Activated T-cell treated with anti-CD3 and anti-CD28 coated beads, Interleukin-2, amount 50 U/mL, for 4 hours (primary cell): ENCODE measurements around the gene CMKLR1. TPM values are rescaled to one million over a fixed set of nuclear protein-coding genes. Genes with fewer than 3 reads are reported as not detected.
A peak's percentile ranks its signal among the peaks of the same experiment; 100 is the strongest.

ENCODE experiments used
- ATAC-seq, 2 donors: fragments of 200-7000 bp; cut with Tn5 transposase; one replicate each; pipeline ENCODE4 v1.10.0; 2021
- DNase-seq: peaks from one replicate; pipeline ENCODE4 v3.0.0-alpha.2; 2020
- H3K27me3 Mint-ChIP-seq: one replicate; pipeline ENCODE4 v1.8.0; 2021; ENCODE audit warnings: low read depth, mixed read lengths
- H3K36me3 Mint-ChIP-seq: one replicate; pipeline ENCODE4 v1.8.0; 2022; ENCODE audit warnings: mixed read lengths; ENCODE audit not compliant: insufficient read depth
- H3K4me1 Mint-ChIP-seq: one replicate; pipeline ENCODE4 v1.8.0; 2021; ENCODE audit warnings: low read depth, mixed read lengths
- H3K4me3 Mint-ChIP-seq: one replicate; pipeline ENCODE4 v1.8.0; 2021; ENCODE audit warnings: mild to moderate bottlenecking, moderate library complexity, mixed read lengths
- H3K9me3 Mint-ChIP-seq: one replicate; pipeline ENCODE4 v1.8.0; 2021; ENCODE audit warnings: mixed read lengths
- total RNA-seq, 3 donors: library from RNA; stranded (reverse); gene quantifications; one replicate each; pipeline ENCODE4 v1.2.1, GENCODE V29; 2021

The CMKLR1 gene
- under 1 TPM in 2 of 3 donors, not detected in 1; 0.08 to 0.11 TPM for total RNA-seq

- H3K4me1 Mint-ChIP-seq: peaks cover 13% of the 10 kb centered on the region
- H3K36me3 Mint-ChIP-seq: no peaks in the 10 kb centered on the region
- DNase-seq: no peak
- H3K9me3 Mint-ChIP-seq: no peaks in the 10 kb centered on the region
- peak within 1 kb of the TSS; percentile 50 for H3K4me3 Mint-ChIP-seq
- H3K27me3 Mint-ChIP-seq: peaks cover 11% of the 10 kb centered on the region
- peak in 1 of 2 donors; percentile 10 for ATAC-seq
Observed at GRCh38 chr12:108338915-108339657, at the start of gene CMKLR1. Gene CMKLR1, minus strand, starts transcription at chr12:108339311. Its CDS starts 45,720 bp downstream, at chr12:108293591.

- DNase-seq (no peak), ATAC-seq (no peak)
- Mint-ChIP-seq H3K27me3 (peaks cover 19% of the 10 kb centered on the region), H3K36me3 (no peaks in the 10 kb centered on the region), H3K9me3 (no peaks in the 10 kb centered on the region), H3K4me3 (no peak overlapping the region), H3K4me1 (no peaks in the 10 kb centered on the region)
Observed at GRCh38 chr12:108387771-108388170, 48.7 kb upstream of the CMKLR1 start.

GRCh38 chr12:108386709-108387360 is 47.7 kb upstream of the CMKLR1 start:
- Mint-ChIP-seq H3K4me3 (no peak overlapping the region), H3K9me3 (no peaks in the 10 kb centered on the region), H3K36me3 (no peaks in the 10 kb centered on the region), H3K27me3 (peaks cover 13% of the 10 kb centered on the region), H3K4me1 (no peaks in the 10 kb centered on the region)
- ATAC-seq: no peak
- DNase-seq: no peak

GRCh38 chr12:108382437-108382801 is 43.3 kb upstream of the CMKLR1 start:
- Mint-ChIP-seq H3K4me3 (no peak overlapping the region), H3K36me3 (no peaks in the 10 kb centered on the region), H3K9me3 (peaks cover 9% of the 10 kb centered on the region), H3K4me1 (no peaks in the 10 kb centered on the region), H3K27me3 (peaks cover 7% of the 10 kb centered on the region)
- no peak for ATAC-seq
- no peak for DNase-seq

- Mint-ChIP-seq H3K9me3 (peaks cover 14% of the 10 kb centered on the region), H3K36me3 (no peaks in the 10 kb centered on the region), H3K4me3 (no peak overlapping the region), H3K27me3 (peaks cover 7% of the 10 kb centered on the region), H3K4me1 (no peaks in the 10 kb centered on the region)
- ATAC-seq: no peak
- DNase-seq: no peak
Observed at GRCh38 chr12:108381787-108382436, 42.8 kb upstream of the CMKLR1 start.

GRCh38 chr12:108380382-108380781 is 41.3 kb upstream of the CMKLR1 start:
- no peak overlapping the region for H3K4me3 Mint-ChIP-seq
- H3K27me3 Mint-ChIP-seq: no peaks in the 10 kb centered on the region
- peaks cover 20% of the 10 kb centered on the region for H3K9me3 Mint-ChIP-seq
- H3K4me1 Mint-ChIP-seq: no peaks in the 10 kb centered on the region
- no peaks in the 10 kb centered on the region for H3K36me3 Mint-ChIP-seq
- ATAC-seq (no peak), DNase-seq (no peak)

- ATAC-seq (no peak), DNase-seq (no peak)
- Mint-ChIP-seq H3K36me3 (no peaks in the 10 kb centered on the region), H3K4me1 (no peaks in the 10 kb centered on the region), H3K27me3 (no peaks in the 10 kb centered on the region), H3K9me3 (peaks cover 20% of the 10 kb centered on the region), H3K4me3 (no peak overlapping the region)
Observed at GRCh38 chr12:108379823-108380222, 40.7 kb upstream of the CMKLR1 start.

GRCh38 chr12:108378926-108379325 is 39.8 kb upstream of the CMKLR1 start:
- Mint-ChIP-seq H3K36me3 (no peaks in the 10 kb centered on the region), H3K9me3 (peaks cover 20% of the 10 kb centered on the region), H3K4me3 (no peak overlapping the region), H3K4me1 (no peaks in the 10 kb centered on the region), H3K27me3 (no peaks in the 10 kb centered on the region)
- DNase-seq (no peak), ATAC-seq (no peak)

GRCh38 chr12:108377260-108377659 is 38.1 kb upstream of the CMKLR1 start:
- Mint-ChIP-seq H3K4me1 (no peaks in the 10 kb centered on the region), H3K27me3 (no peaks in the 10 kb centered on the region), H3K4me3 (no peak overlapping the region), H3K36me3 (no peaks in the 10 kb centered on the region), H3K9me3 (peaks cover 26% of the 10 kb centered on the region)
- no peak for ATAC-seq
- DNase-seq: no peak

GRCh38 chr12:108375986-108376663 is 37.0 kb upstream of the CMKLR1 start:
- no peaks in the 10 kb centered on the region for H3K4me1 Mint-ChIP-seq
- no peaks in the 10 kb centered on the region for H3K36me3 Mint-ChIP-seq
- H3K27me3 Mint-ChIP-seq: peaks cover 3% of the 10 kb centered on the region
- ATAC-seq: no peak
- H3K4me3 Mint-ChIP-seq: no peak overlapping the region
- peaks cover 26% of the 10 kb centered on the region for H3K9me3 Mint-ChIP-seq
- no peak for DNase-seq

- peaks cover 26% of the 10 kb centered on the region for H3K9me3 Mint-ChIP-seq
- no peak for ATAC-seq
- no peak overlapping the region for H3K4me3 Mint-ChIP-seq
- no peak for DNase-seq
- H3K4me1 Mint-ChIP-seq: no peaks in the 10 kb centered on the region
- no peaks in the 10 kb centered on the region for H3K36me3 Mint-ChIP-seq
- peaks cover 3% of the 10 kb centered on the region for H3K27me3 Mint-ChIP-seq
Observed at GRCh38 chr12:108374596-108375320, 35.6 kb upstream of the CMKLR1 start.

GRCh38 chr12:108373111-108373510 is 34.0 kb upstream of the CMKLR1 start:
- Mint-ChIP-seq H3K4me3 (no peak overlapping the region), H3K4me1 (no peaks in the 10 kb centered on the region), H3K36me3 (no peaks in the 10 kb centered on the region), H3K27me3 (peaks cover 3% of the 10 kb centered on the region), H3K9me3 (peaks cover 23% of the 10 kb centered on the region)
- DNase-seq (no peak), ATAC-seq (no peak)

- no peak for ATAC-seq
- H3K27me3 Mint-ChIP-seq: peaks cover 3% of the 10 kb centered on the region
- peaks cover 11% of the 10 kb centered on the region for H3K9me3 Mint-ChIP-seq
- H3K4me3 Mint-ChIP-seq: no peak overlapping the region
- DNase-seq: no peak
- no peaks in the 10 kb centered on the region for H3K36me3 Mint-ChIP-seq
- H3K4me1 Mint-ChIP-seq: no peaks in the 10 kb centered on the region
Observed at GRCh38 chr12:108371801-108372344, 32.8 kb upstream of the CMKLR1 start.

- no peak overlapping the region for H3K4me3 Mint-ChIP-seq
Observed at GRCh38 chr12:108370415-108370814, 31.3 kb upstream of the CMKLR1 start.

More at GRCh38 chr12:108370415-108370814, 31.3 kb upstream of the CMKLR1 start:
- Mint-ChIP-seq H3K36me3 (no peaks in the 10 kb centered on the region), H3K4me1 (no peaks in the 10 kb centered on the region), H3K27me3 (peaks cover 3% of the 10 kb centered on the region), H3K9me3 (peaks cover 6% of the 10 kb centered on the region)
- no peak for ATAC-seq
- DNase-seq: no peak
